GM13976 (cell line): ENCODE results near the gene BTBD9.

Source experiments
- DNase-seq: peaks from one replicate; pipeline ENCODE4 v3.0.0; 2012; ENCODE audit warnings: low spot score
- in situ Hi-C: fragments of 300-500 bp; cut with MboI; formaldehyde crosslinking; loops from one replicate; pipeline ENCODE4 v1.12.0; 2022; ENCODE audit warnings: low sequenced_read_pairs, mixed read lengths, inconsistent platforms; ENCODE audit not compliant: unreplicated experiment
- TF ChIP-seq, protein P1 (sequence below): IDR thresholded peaks from 2 replicates; pipeline ENCODE4 v1.5.1; 2012; ENCODE audit warnings: borderline replicate concordance, mild to moderate bottlenecking; ENCODE audit not compliant: insufficient read depth; ENCODE audit errors: extremely low read depth, missing control alignments, control extremely low read depth

Gene BTBD9

GRCh38 chr6:38599966-38600550, 39.7 kb downstream of the BTBD9 start:
- TF ChIP-seq, protein P1, sequence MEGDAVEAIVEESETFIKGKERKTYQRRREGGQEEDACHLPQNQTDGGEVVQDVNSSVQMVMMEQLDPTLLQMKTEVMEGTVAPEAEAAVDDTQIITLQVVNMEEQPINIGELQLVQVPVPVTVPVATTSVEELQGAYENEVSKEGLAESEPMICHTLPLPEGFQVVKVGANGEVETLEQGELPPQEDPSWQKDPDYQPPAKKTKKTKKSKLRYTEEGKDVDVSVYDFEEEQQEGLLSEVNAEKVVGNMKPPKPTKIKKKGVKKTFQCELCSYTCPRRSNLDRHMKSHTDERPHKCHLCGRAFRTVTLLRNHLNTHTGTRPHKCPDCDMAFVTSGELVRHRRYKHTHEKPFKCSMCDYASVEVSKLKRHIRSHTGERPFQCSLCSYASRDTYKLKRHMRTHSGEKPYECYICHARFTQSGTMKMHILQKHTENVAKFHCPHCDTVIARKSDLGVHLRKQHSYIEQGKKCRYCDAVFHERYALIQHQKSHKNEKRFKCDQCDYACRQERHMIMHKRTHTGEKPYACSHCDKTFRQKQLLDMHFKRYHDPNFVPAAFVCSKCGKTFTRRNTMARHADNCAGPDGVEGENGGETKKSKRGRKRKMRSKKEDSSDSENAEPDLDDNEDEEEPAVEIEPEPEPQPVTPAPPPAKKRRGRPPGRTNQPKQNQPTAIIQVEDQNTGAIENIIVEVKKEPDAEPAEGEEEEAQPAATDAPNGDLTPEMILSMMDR = no peak
- in situ Hi-C loops = no loop called here
- DNase-seq = no peak

GRCh38 chr6:38599261-38599660, 40.5 kb downstream of the BTBD9 start:
- TF ChIP-seq, protein P1 = no peak
- in situ Hi-C loops = no loop called here
- DNase-seq = no peak

- in situ Hi-C loops = no loop called here
- TF ChIP-seq, protein P1 = no peak
These were observed 45.6 kb downstream of the BTBD9 start for GRCh38 chr6:38593998-38594665.

GRCh38 chr6:38593409-38593808, 46.3 kb downstream of the BTBD9 start:
- TF ChIP-seq, protein P1 = no peak
- DNase-seq = no peak
- in situ Hi-C loops = no loop called here

More at GRCh38 chr6:38593998-38594665, 45.6 kb downstream of the BTBD9 start:
- no peak for DNase-seq

DNA sequence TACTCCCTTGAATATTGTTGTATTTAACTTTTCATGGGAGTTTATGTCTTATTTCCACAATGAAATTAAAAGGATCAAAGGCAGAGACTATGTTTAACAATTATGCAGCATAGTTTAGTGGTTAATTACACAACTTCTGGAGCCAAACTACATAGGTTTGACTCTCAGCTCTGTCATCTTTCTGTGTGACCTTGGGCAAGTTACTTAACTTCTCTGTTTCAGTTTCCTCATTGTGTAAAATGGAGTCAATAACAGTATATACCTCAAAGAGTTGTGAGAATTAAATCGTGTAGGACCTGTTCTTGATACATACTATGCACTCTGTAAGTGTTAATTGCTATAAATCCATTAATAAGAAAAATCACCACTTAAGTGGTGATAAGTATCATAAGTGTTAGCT, 48.3 kb downstream of the BTBD9 start:
- DNase-seq = no peak
- in situ Hi-C loops = no loop called here
- TF ChIP-seq, protein P1 = no peak

GRCh38 chr6:38589367-38589720, 50.4 kb downstream of the BTBD9 start:
- in situ Hi-C loops = no loop called here
- DNase-seq = no peak
- TF ChIP-seq, protein P1 = no peak
